HG02938 (cell line): ENCODE measurements around the gene KIF3A.

Experiments
- ATAC-seq: cut with Tn5 transposase; IDR thresholded peaks from one replicate; pipeline ENCODE4 v1.9.1; 2021; ENCODE audit warnings: mild to moderate bottlenecking, moderate library complexity; ENCODE audit not compliant: unreplicated experiment

Gene KIF3A

GRCh38 chr5:132771503-132771998 is 34.2 kb upstream of the KIF3A start:
- no peak for ATAC-seq

DNA sequence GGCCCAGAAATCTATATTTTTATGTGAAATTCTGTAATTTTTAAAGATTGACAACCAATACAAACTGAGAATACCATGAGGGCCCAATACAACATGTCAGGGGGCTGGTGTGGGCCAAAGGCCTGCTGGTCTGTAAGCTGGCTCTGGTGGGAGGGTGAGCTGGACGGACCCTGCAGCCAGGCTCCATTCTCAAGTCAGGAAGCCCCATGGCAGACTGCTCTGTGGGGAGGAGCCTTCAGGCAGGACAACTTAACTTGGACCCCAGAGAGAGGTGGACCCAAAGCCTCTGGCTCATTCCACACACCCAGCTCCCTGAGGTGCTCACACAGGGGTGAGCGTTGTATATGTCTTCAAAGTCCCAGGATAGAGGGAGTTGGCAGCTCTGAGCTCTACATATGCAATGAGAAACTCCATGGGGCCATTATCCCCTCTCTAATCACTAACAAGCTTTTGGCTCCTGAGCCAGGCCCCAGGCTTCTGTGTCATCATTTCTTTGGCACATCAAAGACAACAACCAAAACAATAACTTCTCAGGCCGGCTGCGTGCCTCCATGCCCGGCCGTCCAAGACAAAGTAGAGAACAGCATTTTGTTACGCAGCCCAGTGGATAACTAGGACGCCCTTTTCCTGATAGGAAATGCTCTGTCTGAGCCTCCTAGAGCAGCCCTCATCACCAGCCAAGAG is 33.3 kb upstream of the KIF3A start:
- ATAC-seq, result no peak

DNA sequence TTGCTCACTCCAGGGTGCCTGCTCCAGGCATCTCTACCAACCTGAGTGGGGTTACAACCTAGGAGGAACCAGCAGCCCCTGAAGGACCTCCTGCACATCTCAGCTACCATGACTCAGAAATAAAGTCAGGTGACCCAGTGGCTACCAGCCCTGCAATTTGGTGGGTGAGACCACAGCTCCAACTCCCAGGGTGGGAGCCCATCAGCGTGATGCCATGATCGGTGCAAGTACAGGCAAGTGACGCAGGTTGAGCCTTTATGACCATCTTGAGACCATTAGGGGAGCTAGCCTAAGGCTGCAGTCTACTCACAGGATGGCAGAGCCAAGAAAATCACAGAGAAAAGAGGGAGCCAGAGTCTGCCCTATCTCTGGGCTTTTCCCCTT is 31.1 kb upstream of the KIF3A start:
- ATAC-seq, result no peak

- no peak for ATAC-seq
These were observed 29.8 kb upstream of the KIF3A start for GRCh38 chr5:132767150-132767549.

GRCh38 chr5:132766806-132767055 is 29.4 kb upstream of the KIF3A start:
- no peak for ATAC-seq

DNA sequence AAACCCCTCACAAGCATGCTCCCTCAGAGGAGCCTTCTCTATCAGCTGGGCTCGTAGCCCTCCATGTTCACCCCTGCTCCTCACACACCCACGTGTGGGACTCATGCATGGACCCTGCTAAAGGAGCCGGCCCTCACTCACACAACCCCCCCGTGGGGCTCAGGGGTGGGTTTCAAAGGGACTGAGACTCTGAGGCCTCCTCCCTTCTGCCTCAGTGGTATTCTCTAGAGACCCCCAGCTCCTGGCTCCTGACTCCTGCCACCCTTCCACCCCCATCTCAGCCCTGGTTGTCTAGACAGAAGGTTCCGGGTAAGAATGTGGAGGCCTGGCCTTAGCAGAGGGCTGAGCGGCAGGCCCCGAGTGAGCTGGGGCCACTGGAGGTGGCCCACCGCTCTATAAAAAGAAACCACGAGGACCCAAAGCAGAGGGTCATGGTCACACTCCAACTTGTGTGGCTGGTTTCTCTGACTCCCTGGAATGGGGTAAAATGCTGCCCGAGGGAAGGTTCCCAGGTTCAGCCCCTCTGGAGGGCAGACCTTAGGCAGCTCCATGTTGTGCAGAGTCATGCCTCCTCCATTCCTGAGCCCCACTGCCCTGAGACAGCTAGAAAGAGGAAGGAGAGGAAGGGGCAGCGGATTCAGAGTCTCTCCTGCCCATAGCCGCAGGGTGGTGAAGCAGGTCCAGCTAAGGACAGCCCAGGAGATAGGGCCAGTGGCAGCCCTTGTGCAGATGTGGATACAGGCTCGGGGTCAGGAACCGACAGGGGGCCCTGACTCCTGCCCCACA is 28.9 kb upstream of the KIF3A start:
- no peak for ATAC-seq

DNA sequence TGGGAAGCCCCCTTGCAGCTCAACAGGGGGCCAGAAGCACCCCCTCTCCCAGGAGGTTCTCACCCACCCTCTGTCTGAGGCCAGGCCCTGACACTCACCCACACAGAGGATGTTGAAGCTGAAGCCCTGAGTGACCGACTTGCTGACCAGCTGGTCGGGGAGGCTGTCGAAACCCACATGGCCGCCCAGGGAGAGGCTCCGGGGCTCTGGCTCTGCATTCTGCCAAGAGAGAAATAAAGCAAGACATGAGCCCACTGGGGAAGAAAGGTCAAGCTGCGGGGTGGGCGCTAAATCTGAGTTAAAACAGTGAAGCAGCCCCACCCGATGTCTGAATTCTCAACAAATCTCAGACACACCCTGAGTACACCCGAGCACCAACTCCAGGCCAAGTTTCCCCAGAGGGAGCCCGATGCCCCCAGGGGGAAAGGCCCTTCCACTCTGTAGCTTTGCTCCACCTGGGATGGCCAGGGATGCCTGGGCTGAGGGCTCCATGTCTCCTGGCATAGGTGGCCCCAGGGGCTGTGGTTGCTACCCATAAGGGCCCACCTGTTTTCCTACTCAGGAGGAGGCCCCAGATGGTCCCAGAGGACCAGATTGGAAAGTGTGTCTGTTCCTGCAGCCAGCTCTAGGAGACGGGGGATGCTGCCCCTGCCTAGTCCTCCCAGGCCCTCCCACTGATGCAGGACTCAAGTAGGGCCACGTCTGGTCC is 28.1 kb upstream of the KIF3A start:
- no peak for ATAC-seq

DNA sequence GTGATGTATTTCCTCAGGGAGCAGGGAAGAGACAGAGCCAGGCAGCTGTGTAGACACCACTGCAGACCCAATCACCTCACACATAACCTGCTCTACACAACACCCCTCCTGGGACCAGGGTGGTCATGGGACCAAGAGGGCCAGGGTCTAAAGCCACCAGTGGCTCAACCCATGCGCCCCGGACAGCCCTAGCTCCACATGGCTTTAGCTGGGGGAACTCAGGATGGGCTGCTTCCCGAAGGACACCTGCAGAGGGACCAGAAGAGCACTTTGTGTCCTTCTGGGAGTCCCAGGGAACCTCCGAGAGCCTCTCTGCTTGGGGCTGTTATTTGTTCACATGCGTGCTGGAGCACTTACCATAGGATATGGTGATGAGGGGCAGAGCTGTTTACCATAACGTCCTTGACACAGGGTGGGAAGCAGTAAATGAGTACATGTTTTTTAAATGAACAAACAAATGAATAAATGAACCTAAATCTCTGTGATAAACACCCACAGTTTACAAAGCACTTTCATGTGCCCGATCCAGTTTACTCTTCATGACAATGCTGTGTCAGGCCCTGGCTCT is 27.4 kb upstream of the KIF3A start:
- ATAC-seq, result no peak

DNA sequence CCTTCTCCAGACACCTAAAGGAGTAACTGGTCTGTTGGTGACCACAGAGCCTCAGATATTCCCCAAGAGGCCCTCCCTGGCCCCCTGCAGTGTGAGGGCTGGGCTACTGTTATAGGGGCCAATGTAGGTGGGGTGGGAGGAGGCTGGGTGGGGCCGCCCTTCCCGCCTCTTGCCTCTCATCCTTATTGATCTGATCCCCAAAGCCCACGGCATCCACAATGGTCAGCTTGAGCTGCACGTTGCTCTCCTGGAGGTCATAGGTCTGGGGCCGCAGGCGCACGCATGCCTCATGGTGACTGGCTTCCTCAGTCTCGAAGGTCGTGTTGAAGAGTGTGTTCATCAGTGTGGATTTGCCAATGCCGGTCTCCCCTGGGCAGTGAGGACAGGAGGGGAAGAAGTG is 26.7 kb upstream of the KIF3A start:
- no peak for ATAC-seq

DNA sequence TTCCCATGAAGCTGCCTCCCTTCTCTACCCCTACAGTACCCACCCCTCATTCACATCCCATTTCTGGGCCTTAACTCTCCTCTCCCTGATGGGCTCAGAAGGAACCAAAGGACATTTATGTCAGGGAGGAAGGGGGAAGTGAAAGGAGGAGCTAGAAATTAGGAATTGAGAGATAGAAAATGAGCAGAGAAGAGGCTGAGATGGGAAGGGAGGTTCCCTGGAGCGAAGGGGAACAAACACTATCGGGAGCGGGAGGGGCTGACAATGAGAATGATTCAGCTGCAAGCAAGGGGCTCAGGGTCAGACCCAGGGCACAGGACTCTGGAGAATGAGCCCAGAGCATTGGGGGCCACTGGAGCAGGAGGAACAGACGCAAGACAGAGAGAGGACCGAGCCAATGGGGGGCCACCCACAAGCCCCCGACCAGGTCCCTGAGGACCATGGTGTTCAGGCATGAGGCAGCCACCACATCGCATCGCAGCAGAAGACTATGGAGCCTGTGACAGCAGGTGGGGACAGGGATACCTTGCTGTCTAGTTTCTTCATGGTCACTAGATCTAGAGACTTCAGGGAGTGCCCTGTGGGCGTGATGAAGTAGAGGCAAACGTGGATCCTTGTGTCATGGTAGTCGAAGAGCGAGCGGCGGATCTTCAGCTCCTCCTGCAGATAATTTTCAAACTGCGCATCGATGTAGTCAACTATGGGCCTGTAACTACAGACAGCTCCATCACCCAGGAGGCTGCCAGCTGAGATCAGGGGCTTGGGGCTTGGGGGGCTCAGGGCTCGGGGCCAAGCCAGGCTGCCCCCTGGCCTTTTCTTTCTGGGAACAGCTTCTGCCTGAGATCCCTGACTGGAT is 26.1 kb upstream of the KIF3A start:
- ATAC-seq, result no peak

- no peak for ATAC-seq
These were observed 25.1 kb upstream of the KIF3A start for GRCh38 chr5:132762246-132763000.

DNA sequence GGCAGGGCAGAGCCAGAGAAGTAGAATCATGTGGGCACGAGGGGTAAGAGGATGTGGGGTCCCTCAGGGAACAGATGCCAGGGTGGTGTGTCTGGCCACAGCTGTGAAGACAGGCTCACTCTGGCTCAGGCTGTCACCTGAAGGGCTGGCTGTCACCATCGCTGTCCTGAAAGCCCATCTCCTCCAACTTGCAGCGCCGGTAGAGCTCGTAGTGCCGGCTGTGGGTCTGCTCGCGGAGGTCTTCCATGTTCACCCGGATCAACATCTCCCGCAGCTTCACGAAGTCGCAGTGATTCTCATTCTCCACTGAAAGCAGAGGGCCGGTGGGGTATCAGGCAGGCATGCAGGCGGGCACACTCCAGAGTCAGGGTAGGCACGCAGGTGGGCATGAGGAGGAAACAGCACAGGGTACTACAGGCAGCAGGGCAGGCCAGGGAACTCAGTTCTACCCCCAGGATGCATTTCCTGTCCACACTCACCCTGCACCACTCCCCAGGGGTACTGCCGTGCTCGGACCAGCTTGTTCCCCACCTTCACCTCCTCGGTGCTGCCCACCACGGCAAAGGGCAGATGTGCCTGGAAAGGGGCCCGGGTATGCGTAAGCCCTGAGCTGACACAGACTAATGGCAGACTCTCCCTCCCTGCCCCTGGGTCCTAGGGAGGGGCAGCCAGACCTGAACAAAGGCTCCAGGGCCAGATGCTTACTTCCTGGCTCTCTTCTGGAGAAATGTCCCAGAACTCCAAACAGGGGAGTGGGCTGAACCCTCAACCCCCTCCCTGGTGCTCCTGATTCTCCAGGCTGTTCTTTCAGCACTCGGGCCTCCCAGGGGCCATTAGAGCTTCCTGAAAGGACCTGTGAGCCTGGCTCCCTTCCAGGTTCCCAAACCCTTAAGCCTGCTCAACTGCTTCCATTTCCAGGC is 24.2 kb upstream of the KIF3A start:
- no peak for ATAC-seq

DNA sequence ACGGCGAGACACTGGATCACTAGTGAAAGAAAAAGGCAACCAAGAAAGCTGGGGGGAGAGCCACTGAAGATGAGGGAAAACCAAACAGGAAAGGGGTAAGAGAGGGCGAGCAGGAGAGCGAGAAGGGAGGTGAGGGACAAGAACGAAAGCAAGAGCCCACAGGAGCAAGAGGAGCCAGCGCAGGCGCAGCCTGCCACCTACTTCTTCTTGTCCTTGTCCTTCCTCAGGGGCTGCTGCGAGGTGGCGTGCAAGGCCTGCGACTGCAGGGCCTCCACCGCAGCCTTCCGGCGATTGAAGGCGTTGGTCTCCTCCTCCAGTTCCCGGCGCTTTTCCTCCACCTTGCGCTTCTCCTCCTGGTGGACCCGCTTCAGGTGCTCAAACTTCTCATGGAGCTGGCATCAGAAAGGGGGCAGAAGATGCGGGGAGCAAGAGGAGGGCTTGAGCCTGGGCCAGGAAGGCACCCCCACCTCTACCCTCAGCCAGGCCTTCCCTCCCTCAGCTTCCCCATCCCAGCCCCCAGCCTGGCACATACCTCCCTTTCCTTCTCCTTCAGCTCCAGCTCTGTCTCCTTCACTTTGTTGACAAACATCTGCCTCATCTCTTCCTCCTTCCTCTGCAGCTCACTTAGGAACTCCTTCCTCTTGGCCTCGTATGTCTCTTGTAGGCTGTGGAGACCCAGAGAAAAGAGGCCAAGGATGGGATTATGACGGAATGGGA is 23.4 kb upstream of the KIF3A start:
- ATAC-seq, result no peak

DNA sequence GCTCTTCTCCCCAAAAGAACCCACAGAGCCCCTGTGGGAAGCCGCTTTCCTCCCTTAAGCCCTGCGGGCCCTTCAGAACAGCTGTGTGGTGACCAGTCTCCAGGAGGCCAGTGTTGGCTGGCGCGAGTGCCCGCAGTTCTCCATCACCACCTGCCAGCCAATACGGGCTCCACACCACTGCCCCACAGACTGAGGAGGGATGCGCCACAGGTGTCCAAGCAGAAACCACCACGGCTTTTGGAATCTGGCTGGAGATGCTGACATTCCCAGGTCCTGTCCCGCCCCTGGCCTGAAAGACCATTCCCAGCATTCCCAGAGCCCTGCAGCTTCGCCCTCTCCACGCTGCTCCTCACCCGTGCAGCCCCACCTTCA is 22.7 kb upstream of the KIF3A start:
- no peak for ATAC-seq

GRCh38 chr5:132759114-132760048 is 22.0 kb upstream of the KIF3A start:
- ATAC-seq, result no peak

- no peak for ATAC-seq
These were observed 21.1 kb upstream of the KIF3A start for GRCh38 chr5:132758451-132758850.

DNA sequence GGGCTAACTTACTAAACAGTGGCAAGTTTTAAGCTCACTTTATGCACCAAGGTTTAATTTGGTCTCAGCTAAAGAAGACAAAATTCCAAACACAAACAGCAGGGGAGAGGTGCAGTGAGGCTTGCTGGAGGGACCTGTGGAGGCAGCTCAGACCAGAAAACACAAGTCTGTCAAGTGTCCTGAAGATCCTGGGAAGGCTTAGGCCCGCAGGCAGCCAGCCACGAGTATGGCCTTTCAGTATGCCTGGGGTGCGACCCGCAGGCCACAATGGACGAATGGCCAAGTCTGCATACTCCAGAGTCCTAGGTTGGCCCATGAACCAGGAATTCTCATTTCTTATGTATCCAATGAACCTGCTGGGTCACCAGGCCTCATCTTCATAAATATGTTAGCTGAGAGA is 19.2 kb upstream of the KIF3A start:
- no peak for ATAC-seq
